ENCODE results near the gene OBP2A.
"Not testable (repeated sequence)": the region's sequence is repeated elsewhere in the genome, so short reads cannot be mapped to it uniquely, and the experiment has no call there.

The OBP2A gene

GRCh38 chr9:135526730-135527571, 19.0 kb upstream of the OBP2A start:
- DNase-seq: no peak

GRCh38 chr9:135528842-135529435, 17.0 kb upstream of the OBP2A start:
- DNase-seq: not testable (repeated sequence)

GRCh38 chr9:135530146-135530545, 15.8 kb upstream of the OBP2A start:
- no peak for DNase-seq

- DNase-seq: no peak
Measured at GRCh38 chr9:135531096-135531495, 14.8 kb upstream of the OBP2A start.

GRCh38 chr9:135533113-135533512, 12.8 kb upstream of the OBP2A start:
- DNase-seq: no peak

GRCh38 chr9:135533674-135534073, 12.3 kb upstream of the OBP2A start:
- no peak for DNase-seq

GRCh38 chr9:135534192-135534711, 11.7 kb upstream of the OBP2A start:
- DNase-seq: not testable (repeated sequence)

- DNase-seq: not testable (repeated sequence)
Measured at GRCh38 chr9:135534826-135535225, 11.1 kb upstream of the OBP2A start.

GRCh38 chr9:135535631-135536030, 10.3 kb upstream of the OBP2A start:
- DNase-seq: not testable (repeated sequence)

- no peak for DNase-seq
Measured at GRCh38 chr9:135536216-135536615, 9.7 kb upstream of the OBP2A start.

- DNase-seq: not testable (repeated sequence)
Measured at GRCh38 chr9:135543262-135543894, 2.5 kb upstream of the OBP2A start.

GRCh38 chr9:135544981-135545635, 818 bp upstream of the OBP2A start:
- DNase-seq: no peak

- DNase-seq: not testable (repeated sequence)
Measured at GRCh38 chr9:135546792-135547617, 1.1 kb downstream of the OBP2A start.

- DNase-seq: no peak
Measured at GRCh38 chr9:135547756-135548736, 2.1 kb downstream of the OBP2A start.

- not testable (repeated sequence) for DNase-seq
Measured at GRCh38 chr9:135549478-135550343, 3.8 kb downstream of the OBP2A start.

GRCh38 chr9:135550344-135550918, 4.5 kb downstream of the OBP2A start:
- DNase-seq: no peak

- DNase-seq: no peak
Measured at GRCh38 chr9:135551031-135551430, 5.1 kb downstream of the OBP2A start.

- no peak for DNase-seq
Measured at GRCh38 chr9:135551456-135551855, 5.5 kb downstream of the OBP2A start.

- DNase-seq: no peak
Measured at GRCh38 chr9:135552021-135552697, 6.2 kb downstream of the OBP2A start.
